GM12874 (cell line): ENCODE measurements around the gene ZC3H13.

ENCODE experiments used
- TF ChIP-seq, protein P1 (sequence below): IDR thresholded peaks from 2 replicates; pipeline ENCODE4 v1.5.1; 2011; ENCODE audit warnings: low read depth, mild to moderate bottlenecking, control low read depth, low read length, moderate library complexity; ENCODE audit not compliant: insufficient read depth

The ZC3H13 gene

DNA sequence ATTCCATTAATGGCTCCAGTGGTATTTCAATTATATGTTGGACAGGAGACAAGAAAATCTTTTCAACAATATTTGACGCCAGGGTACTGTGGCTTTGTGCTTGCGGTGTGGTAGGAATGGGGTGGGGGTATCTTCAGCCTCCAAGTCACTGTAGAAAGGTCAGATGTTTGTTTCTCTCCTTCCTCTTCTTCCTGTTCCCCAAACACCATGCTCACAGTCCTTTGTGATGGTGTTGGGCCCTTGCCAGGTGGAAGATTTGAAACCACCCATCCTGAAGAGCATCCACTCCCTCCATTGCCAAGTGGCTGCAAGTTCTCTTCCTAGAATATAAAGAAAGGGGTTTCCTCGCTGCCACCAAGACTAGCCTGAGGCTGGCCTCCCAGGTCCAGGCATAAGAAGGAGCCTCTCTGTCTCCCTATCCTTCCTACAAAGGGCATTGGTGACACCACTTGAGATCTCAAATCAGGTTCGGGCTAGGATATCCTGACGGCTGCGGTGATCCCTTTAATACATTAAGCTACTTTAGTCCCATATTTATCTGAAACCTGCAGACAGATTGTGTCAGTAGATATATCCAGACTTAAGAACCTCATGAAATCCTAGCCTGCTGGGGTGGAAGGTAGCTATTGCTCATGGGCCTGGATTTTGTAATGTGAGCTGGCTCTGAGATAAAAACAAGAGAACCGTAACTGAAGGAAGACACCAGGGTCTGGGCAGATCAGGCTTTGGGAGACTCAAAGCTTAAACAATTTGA is 136.7 kb downstream of the ZC3H13 start:
- TF ChIP-seq, protein P1, sequence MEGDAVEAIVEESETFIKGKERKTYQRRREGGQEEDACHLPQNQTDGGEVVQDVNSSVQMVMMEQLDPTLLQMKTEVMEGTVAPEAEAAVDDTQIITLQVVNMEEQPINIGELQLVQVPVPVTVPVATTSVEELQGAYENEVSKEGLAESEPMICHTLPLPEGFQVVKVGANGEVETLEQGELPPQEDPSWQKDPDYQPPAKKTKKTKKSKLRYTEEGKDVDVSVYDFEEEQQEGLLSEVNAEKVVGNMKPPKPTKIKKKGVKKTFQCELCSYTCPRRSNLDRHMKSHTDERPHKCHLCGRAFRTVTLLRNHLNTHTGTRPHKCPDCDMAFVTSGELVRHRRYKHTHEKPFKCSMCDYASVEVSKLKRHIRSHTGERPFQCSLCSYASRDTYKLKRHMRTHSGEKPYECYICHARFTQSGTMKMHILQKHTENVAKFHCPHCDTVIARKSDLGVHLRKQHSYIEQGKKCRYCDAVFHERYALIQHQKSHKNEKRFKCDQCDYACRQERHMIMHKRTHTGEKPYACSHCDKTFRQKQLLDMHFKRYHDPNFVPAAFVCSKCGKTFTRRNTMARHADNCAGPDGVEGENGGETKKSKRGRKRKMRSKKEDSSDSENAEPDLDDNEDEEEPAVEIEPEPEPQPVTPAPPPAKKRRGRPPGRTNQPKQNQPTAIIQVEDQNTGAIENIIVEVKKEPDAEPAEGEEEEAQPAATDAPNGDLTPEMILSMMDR: no peak

DNA sequence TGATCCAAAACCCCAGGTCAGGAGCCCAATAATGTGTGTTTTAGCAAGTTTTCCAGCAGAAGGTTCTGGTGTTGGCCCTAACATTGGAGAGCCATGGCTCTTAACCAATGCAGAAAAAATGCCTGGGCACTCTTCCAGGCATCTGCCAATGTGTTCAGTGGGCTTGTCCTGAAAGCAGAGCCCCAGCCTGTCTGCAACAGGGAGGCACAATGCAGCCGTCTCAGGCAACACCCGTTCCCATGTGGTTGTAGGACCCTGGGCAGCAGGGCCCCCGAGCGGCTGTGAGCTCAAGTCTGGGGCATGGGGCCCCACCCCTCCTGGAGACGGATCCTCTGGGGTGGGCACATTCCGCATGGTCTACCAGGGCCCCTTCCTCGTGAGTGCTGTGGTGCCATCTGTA is 142.9 kb downstream of the ZC3H13 start:
- TF ChIP-seq, protein P1: no peak

DNA sequence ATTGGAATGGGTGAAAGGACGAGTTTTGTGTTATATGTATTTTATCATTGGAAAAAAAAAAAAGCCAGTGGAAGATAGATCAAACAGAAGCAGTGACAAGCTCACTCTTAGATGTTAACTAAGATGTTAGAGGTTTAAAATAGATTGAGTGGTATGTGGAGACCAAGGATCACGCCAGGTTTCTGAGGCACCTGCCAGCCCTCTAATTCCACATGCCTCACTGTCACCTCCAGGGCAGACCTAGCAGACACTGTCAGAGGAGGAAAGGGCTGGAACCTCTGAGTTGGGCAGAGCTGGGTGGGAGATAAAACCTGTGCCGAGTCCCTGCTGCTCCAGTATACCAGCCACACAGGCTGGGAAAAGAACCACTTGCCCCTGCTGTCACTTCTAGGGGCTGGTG is 143.5 kb downstream of the ZC3H13 start:
- TF ChIP-seq, protein P1: no peak

DNA sequence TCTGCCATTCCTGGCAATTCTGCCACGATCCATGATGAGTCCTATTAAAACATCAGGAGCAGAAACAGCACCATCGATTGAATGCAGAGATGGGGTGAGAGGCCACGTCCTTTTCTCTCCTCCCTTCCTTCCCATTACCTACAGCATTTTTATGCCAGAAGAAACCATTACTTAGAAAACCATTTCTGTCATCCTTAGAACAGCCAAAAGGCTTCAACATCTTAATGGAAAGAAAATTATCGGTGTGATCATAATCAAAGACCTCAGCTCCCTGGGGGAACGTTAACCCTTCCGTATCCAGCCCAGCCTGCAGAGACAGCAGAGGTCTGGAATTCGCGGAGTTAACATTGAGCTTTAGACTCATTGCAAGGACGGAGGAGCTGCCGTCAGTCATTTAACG is 145.0 kb downstream of the ZC3H13 start:
- TF ChIP-seq, protein P1: no peak
